Breast epithelium (tissue), 4 donors: Measurements from ENCODE around the gene ARMCX6. TPM values are rescaled to one million over a fixed set of nuclear protein-coding genes. Genes with fewer than 3 reads are reported as not detected.
"Not testable (repeated sequence)": the region's sequence is repeated elsewhere in the genome, so short reads cannot be mapped to it uniquely, and the experiment has no call there.

Experiments used
- DNase-seq, 2 donors: peaks; one replicate each; pipeline ENCODE4 v3.0.0-alpha.2; 2019; ENCODE audit warnings: low spot score in 2 of 2
- H3K27ac ChIP-seq, 2 donors: fragments of 200-600 bp; sonication (generic) in 1 of 2; one replicate each; pipeline ENCODE4 v1.5.1; 2016 to 2019; ENCODE audit warnings: mild to moderate bottlenecking in 1 of 2
- H3K27me3 ChIP-seq, 2 donors: fragments of 200-600 bp; sonication (generic) in 1 of 2; one replicate each; pipeline versions ENCODE4 v1.5.1 to v1.6.0; 2017 to 2019; ENCODE audit warnings: control low read depth in 1 of 2, mild to moderate bottlenecking in 1 of 2
- H3K36me3 ChIP-seq: fragments of 200-600 bp; one replicate; pipeline ENCODE4 v1.5.1; 2019
- H3K4me1 ChIP-seq, 2 donors: fragments of 200-600 bp; sonication (generic); one replicate each; pipeline ENCODE4 v1.5.1; 2016 to 2019; ENCODE audit warnings: control low read depth in 1 of 2
- H3K4me3 ChIP-seq, 3 donors: fragments of 200-600 bp; sonication (generic); 1 replicate in 2 of 3; 2 replicates in 1 of 3; pipeline ENCODE4 v1.5.1; 2016 to 2019; ENCODE audit warnings: mild to moderate bottlenecking in 3 of 3, moderate library complexity in 2 of 3
- H3K9me3 ChIP-seq, 2 donors: fragments of 200-600 bp; sonication (generic) in 1 of 2; one replicate each; pipeline ENCODE4 v1.5.1; 2016 to 2019; ENCODE audit warnings: control low read depth in 1 of 2
- CTCF ChIP-seq, 3 donors: fragments of 450-650 bp; IDR thresholded peaks; one replicate each; pipeline ENCODE4 v1.5.1; 2016 to 2017; ENCODE audit warnings: antibody characterized with exemption in 3 of 3, mild to moderate bottlenecking in 3 of 3, moderate library complexity in 3 of 3
- POLR2A ChIP-seq: fragments of 450-650 bp; IDR thresholded peaks from one replicate; pipeline ENCODE4 v1.6.1; 2016; ENCODE audit warnings: antibody characterized with exemption, mild to moderate bottlenecking, moderate library complexity
- POLR2AphosphoS5 ChIP-seq, 3 donors: sonication (generic); formaldehyde crosslinking; IDR thresholded peaks; one replicate each; pipeline ENCODE4 v1.6.1; 2017; ENCODE audit warnings: antibody characterized with exemption in 3 of 3
- intact Hi-C: fragments of 100-400 bp; cut with DNase I; formaldehyde crosslinking; loops from one replicate; pipeline ENCODE4 v1.15.1; 2023; ENCODE audit warnings: low total_unique reads
- total RNA-seq, 3 donors: library from RNA; depleted of rRNA; stranded (reverse); fragments of >200 nt; gene quantifications; one replicate each; pipeline ENCODE4 v1.1.0, GENCODE V29; 2016

Gene ARMCX6
- total RNA-seq, 3 donors from 2014 or later = 9.9 to 39.2 (median 23.6) TPM

DNA sequence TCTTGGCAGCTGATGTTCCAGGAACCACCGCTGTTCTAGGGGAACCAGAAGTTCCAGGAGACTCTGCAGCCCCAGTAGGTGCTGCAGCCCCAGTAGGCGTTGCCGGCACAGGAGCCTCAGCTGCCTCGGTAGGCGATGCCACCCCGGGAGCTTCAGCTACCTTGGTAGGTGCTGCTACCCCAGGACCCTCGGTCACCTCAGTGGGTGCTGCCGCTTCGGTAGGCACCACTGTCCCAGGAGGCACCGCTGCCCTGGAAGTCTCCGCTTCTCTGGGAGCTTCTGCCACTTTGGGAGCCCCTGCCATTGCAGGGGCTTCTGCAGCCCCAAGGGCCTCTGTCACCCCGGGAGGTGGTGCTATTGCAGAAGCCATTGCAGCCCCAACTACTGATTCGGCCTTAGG is 39.0 kb upstream of the ARMCX6 start:
- peaks cover 0 to 34% of the 10 kb centered on the region in 2 donors for H3K27me3 ChIP-seq
- DNase-seq = no peak
- no peak overlapping the region for H3K4me3 ChIP-seq
- H3K9me3 ChIP-seq = no peaks in the 10 kb centered on the region
- no peaks in the 10 kb centered on the region for H3K36me3 ChIP-seq
- no peak for TF ChIP-seq POLR2A
- H3K4me1 ChIP-seq = no peaks in the 10 kb centered on the region
- intact Hi-C loops = no loop called here
- no peak overlapping the region for H3K27ac ChIP-seq

DNA sequence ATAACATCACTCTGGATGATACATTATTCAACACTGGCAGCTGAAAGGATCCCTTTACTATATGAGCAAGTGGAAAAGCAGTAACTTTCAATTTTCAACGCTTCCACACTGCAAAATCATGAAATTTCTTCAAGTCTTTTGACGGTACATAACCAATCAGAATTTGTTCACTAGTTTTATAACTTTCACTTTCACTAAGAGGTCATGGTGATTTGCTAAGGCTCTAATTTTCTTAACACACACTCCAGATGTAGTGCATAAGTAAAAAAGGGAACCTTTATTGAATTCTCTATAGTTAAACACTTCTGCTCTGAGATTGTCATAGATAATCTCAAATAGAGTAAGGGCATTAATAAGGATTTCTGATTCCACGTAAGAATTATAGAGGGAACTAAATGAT is 37.7 kb upstream of the ARMCX6 start:
- Histone ChIP-seq H3K27me3 (peaks cover 0 to 34% of the 10 kb centered on the region in 2 donors), H3K9me3 (no peaks in the 10 kb centered on the region), H3K4me3 (no peak overlapping the region), H3K27ac (no peak overlapping the region), H3K36me3 (no peaks in the 10 kb centered on the region), H3K4me1 (no peaks in the 10 kb centered on the region)
- TF ChIP-seq CTCF (IDR thresholded peaks at IDR 0.05) = no peak
- no peak for TF ChIP-seq POLR2AphosphoS5 (IDR thresholded peaks at IDR 0.05)
- no peak for TF ChIP-seq POLR2A
- intact Hi-C loops = no loop called here
- no peak for DNase-seq

GRCh38 chrX:101647716-101648115 is 29.9 kb upstream of the ARMCX6 start:
- H3K27me3 ChIP-seq, H3K27ac ChIP-seq, intact Hi-C loops, DNase-seq, H3K36me3 ChIP-seq, H3K4me1 ChIP-seq, H3K4me3 ChIP-seq, H3K9me3 ChIP-seq: not testable (repeated sequence)

DNA sequence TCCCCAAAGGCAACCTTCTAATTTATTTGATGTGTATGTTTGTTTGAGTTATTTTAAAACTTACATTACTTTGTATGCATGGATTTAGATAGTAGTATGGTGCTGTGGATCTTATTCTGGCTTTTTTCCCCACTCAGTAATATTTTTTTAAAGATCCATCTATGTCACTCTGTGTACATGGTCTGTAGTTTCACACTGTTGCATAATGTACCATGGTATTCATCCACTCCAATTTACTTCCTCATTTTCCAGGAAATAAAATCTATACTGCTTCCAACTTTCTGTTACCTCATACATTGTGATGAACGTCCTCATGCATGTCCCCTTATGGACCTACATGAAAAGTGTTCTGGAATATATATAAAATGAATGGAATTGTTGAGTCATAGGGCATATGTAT is 24.3 kb upstream of the ARMCX6 start:
- Histone ChIP-seq H3K4me1 (no peaks in the 10 kb centered on the region), H3K27ac (no peak overlapping the region), H3K4me3 (no peak overlapping the region), H3K36me3 (no peaks in the 10 kb centered on the region), H3K27me3 (peaks cover 0 to 7% of the 10 kb centered on the region in 2 donors), H3K9me3 (no peaks in the 10 kb centered on the region)
- no peak for DNase-seq
- intact Hi-C loops = no loop called here
- TF ChIP-seq POLR2AphosphoS5 (IDR thresholded peaks at IDR 0.05) = no peak
- TF ChIP-seq CTCF (IDR thresholded peaks at IDR 0.05) = no peak
- no peak for TF ChIP-seq POLR2A

GRCh38 chrX:101639583-101639982 is 21.8 kb upstream of the ARMCX6 start:
- H3K27me3 ChIP-seq = peaks cover 0 to 7% of the 10 kb centered on the region in 2 donors
- intact Hi-C loops = no loop called here
- H3K9me3 ChIP-seq = no peaks in the 10 kb centered on the region
- DNase-seq = no peak
- no peak overlapping the region for H3K4me3 ChIP-seq
- no peak for TF ChIP-seq CTCF (IDR thresholded peaks at IDR 0.05)
- no peak for TF ChIP-seq POLR2A
- TF ChIP-seq POLR2AphosphoS5 (IDR thresholded peaks at IDR 0.05) = no peak
- no peaks in the 10 kb centered on the region for H3K36me3 ChIP-seq
- no peak overlapping the region for H3K27ac ChIP-seq
- no peaks in the 10 kb centered on the region for H3K4me1 ChIP-seq

GRCh38 chrX:101619364-101619763 is 1.6 kb upstream of the ARMCX6 start:
- TF ChIP-seq POLR2A (no peak), CTCF (IDR thresholded peaks at IDR 0.05) (no peak), POLR2AphosphoS5 (IDR thresholded peaks at IDR 0.05) (no peak)
- H3K27ac ChIP-seq = no peak overlapping the region
- H3K4me1 ChIP-seq = no peaks in the 10 kb centered on the region
- no peak for DNase-seq
- H3K4me3 ChIP-seq = no peak overlapping the region
- intact Hi-C loops = no loop called here
- H3K36me3 ChIP-seq = no peaks in the 10 kb centered on the region
- no peaks in the 10 kb centered on the region for H3K9me3 ChIP-seq
- H3K27me3 ChIP-seq = peaks cover 0 to 21% of the 10 kb centered on the region in 2 donors
